HCT116 (cell line): Measurements from ENCODE around the gene JAM3.

Source experiments
- CEBPB ChIP-seq: IDR thresholded peaks from 2 replicates; pipeline ENCODE4 v1.6.1; 2012; ENCODE audit warnings: low read depth
- ELF1 ChIP-seq: IDR thresholded peaks from 2 replicates; pipeline ENCODE4 v1.6.1; 2012; ENCODE audit warnings: low read depth, borderline replicate concordance
- EZH2phosphoT487 ChIP-seq: fragments of 200-600 bp; IDR thresholded peaks from 2 replicates; pipeline ENCODE4 v1.6.1; 2018; ENCODE audit warnings: antibody characterized with exemption, borderline replicate concordance
- MAX ChIP-seq: IDR thresholded peaks from 2 replicates; pipeline ENCODE4 v1.6.1; 2012
- POLR2AphosphoS5 ChIP-seq: IDR thresholded peaks from 2 replicates; pipeline ENCODE4 v1.6.1; 2011; ENCODE audit warnings: mild to moderate bottlenecking, low read depth, low read length, moderate library complexity
- SP1 ChIP-seq: IDR thresholded peaks from 2 replicates; pipeline ENCODE4 v1.6.1; 2012; ENCODE audit warnings: low read depth
- TF ChIP-seq, protein P1 (sequence below), 3 experiments: fragments of 200-600 bp in 1 of 3; sonication (generic) in 1 of 3; IDR thresholded peaks in 2 of 3; conservative IDR thresholded peaks in 1 of 3; 2 replicates each; pipeline ENCODE4 v1.5.1; 2012 to 2017; ENCODE audit warnings: low read depth in 2 of 3, low read length in 2 of 3, antibody characterized with exemption in 1 of 3, borderline replicate concordance in 1 of 3, control low read depth in 1 of 3, mild to moderate bottlenecking in 1 of 3, mixed read lengths in 1 of 3, mixed run types in 1 of 3, moderate library complexity in 1 of 3; ENCODE audit not compliant: insufficient read depth in 1 of 3
- TF ChIP-seq, protein P2 (sequence below): IDR thresholded peaks from 2 replicates; pipeline ENCODE4 v1.6.1; 2012
- TF ChIP-seq, protein P3 (sequence below): IDR thresholded peaks from 2 replicates; pipeline ENCODE4 v1.6.1; 2012; ENCODE audit warnings: low read depth

DNA sequence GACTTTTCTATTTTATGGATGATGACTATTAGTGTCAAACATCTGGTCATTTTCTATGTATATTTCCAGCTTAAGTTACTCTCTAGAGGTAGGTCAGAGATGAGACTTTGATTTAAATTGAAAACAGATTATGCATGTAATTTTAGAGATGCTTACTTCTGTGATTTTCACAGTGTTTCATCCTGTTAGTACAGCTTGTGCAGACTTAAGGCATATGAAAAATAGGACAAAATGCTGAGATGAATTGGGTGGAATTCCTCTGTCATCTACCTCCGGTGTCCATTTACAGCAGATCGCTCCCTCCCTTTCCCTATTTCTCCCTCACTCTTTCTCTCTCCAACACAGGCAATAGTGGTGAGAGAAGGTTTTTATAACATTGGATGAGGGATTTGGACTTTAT is 14.1 kb downstream of the JAM3 start:
- TF ChIP-seq, protein P1, sequence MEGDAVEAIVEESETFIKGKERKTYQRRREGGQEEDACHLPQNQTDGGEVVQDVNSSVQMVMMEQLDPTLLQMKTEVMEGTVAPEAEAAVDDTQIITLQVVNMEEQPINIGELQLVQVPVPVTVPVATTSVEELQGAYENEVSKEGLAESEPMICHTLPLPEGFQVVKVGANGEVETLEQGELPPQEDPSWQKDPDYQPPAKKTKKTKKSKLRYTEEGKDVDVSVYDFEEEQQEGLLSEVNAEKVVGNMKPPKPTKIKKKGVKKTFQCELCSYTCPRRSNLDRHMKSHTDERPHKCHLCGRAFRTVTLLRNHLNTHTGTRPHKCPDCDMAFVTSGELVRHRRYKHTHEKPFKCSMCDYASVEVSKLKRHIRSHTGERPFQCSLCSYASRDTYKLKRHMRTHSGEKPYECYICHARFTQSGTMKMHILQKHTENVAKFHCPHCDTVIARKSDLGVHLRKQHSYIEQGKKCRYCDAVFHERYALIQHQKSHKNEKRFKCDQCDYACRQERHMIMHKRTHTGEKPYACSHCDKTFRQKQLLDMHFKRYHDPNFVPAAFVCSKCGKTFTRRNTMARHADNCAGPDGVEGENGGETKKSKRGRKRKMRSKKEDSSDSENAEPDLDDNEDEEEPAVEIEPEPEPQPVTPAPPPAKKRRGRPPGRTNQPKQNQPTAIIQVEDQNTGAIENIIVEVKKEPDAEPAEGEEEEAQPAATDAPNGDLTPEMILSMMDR (IDR thresholded peaks at IDR 0.05 in 2 of 3, conservative IDR thresholded peaks at IDR 0.05 in 1 of 3; ENCODE audit: borderline replicate concordance in 1 of 3, insufficient read depth in 1 of 3, low read depth in 2 of 3, low read length in 2 of 3) = no peak
- no peak for TF ChIP-seq MAX
- TF ChIP-seq, protein P2, sequence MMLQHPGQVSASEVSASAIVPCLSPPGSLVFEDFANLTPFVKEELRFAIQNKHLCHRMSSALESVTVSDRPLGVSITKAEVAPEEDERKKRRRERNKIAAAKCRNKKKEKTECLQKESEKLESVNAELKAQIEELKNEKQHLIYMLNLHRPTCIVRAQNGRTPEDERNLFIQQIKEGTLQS = no peak
- TF ChIP-seq CEBPB = no peak
- no peak for TF ChIP-seq ELF1
- TF ChIP-seq SP1 = no peak
- no peak for TF ChIP-seq POLR2AphosphoS5
- no peak for TF ChIP-seq EZH2phosphoT487
- TF ChIP-seq, protein P3, sequence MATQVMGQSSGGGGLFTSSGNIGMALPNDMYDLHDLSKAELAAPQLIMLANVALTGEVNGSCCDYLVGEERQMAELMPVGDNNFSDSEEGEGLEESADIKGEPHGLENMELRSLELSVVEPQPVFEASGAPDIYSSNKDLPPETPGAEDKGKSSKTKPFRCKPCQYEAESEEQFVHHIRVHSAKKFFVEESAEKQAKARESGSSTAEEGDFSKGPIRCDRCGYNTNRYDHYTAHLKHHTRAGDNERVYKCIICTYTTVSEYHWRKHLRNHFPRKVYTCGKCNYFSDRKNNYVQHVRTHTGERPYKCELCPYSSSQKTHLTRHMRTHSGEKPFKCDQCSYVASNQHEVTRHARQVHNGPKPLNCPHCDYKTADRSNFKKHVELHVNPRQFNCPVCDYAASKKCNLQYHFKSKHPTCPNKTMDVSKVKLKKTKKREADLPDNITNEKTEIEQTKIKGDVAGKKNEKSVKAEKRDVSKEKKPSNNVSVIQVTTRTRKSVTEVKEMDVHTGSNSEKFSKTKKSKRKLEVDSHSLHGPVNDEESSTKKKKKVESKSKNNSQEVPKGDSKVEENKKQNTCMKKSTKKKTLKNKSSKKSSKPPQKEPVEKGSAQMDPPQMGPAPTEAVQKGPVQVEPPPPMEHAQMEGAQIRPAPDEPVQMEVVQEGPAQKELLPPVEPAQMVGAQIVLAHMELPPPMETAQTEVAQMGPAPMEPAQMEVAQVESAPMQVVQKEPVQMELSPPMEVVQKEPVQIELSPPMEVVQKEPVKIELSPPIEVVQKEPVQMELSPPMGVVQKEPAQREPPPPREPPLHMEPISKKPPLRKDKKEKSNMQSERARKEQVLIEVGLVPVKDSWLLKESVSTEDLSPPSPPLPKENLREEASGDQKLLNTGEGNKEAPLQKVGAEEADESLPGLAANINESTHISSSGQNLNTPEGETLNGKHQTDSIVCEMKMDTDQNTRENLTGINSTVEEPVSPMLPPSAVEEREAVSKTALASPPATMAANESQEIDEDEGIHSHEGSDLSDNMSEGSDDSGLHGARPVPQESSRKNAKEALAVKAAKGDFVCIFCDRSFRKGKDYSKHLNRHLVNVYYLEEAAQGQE = no peak
